H1 (cell line): ENCODE results near the gene LRRC3B. TPM values are rescaled to one million over a fixed set of nuclear protein-coding genes. Genes with fewer than 3 reads are reported as not detected.
"Not testable (repeated sequence)": the region's sequence is repeated elsewhere in the genome, so short reads cannot be mapped to it uniquely, and the experiment has no call there.

Experiments used
- CTCF ChIA-PET: fragments of 300-600 bp; sonication (Branson Sonifier 250); formaldehyde crosslinking; loops from one replicate; lab custom pipeline; 2021; ENCODE audit not compliant: partially characterized antibody; lab: Charles Lee
- POLR2A ChIA-PET: fragments of 300-600 bp; sonication (Branson Sonifier 250); formaldehyde crosslinking; loops from one replicate; lab custom pipeline; 2021; ENCODE audit warnings: inconsistent platforms; ENCODE audit not compliant: partially characterized antibody; lab: Charles Lee
- DNase-seq, 2 experiments: peaks; one replicate each; pipeline versions ENCODE4 v3.0.0 to v3.0.0-alpha.2; 2010 to 2022; ENCODE audit warnings: low spot score in 2 of 2, low read depth in 1 of 2, mixed read lengths in 1 of 2
- FAIRE-seq: peaks from 2 replicates; lab custom pipeline; 2011; peaks lifted over from hg19 to GRCh38; lab: Jason Lieb, UNC
- H2AFZ ChIP-seq: 2 replicates; pipeline ENCODE4 v1.8.1; 2012; ENCODE audit warnings: low read length, inconsistent platforms
- H2AK5ac ChIP-seq: 2 replicates; pipeline ENCODE4 v1.6.1; 2013; ENCODE audit warnings: low read depth, low read length
- H2BK120ac ChIP-seq: replicated peaks from 2 replicates; pipeline ENCODE3; 2013; ENCODE audit warnings: low read depth, low read length, inconsistent platforms
- H2BK12ac ChIP-seq: 2 replicates; pipeline ENCODE4 v1.6.1; 2013; ENCODE audit warnings: low read depth, low read length
- H2BK15ac ChIP-seq: 2 replicates; pipeline ENCODE4 v1.6.1; 2013; ENCODE audit warnings: low read length
- H2BK20ac ChIP-seq: 2 replicates; pipeline ENCODE4 v1.6.1; 2013; ENCODE audit warnings: low read length
- H2BK5ac ChIP-seq: 2 replicates; pipeline ENCODE4 v1.6.1; 2013; ENCODE audit warnings: low read depth, low read length
- H3K14ac ChIP-seq: 2 replicates; pipeline ENCODE4 v1.6.1; 2013; ENCODE audit warnings: inconsistent platforms; ENCODE audit not compliant: insufficient read length
- H3K18ac ChIP-seq: 2 replicates; pipeline ENCODE4 v1.6.1; 2013; ENCODE audit warnings: low read length; ENCODE audit errors: extremely low read depth
- H3K23ac ChIP-seq: 2 replicates; pipeline ENCODE4 v1.6.1; 2013; ENCODE audit warnings: inconsistent platforms; ENCODE audit not compliant: insufficient read length
- H3K23me2 ChIP-seq: 2 replicates; pipeline ENCODE4 v1.6.1; 2013; ENCODE audit warnings: low read depth, low read length
- H3K27ac ChIP-seq: 2 replicates; pipeline ENCODE4 v1.6.1; 2011; ENCODE audit warnings: low read depth, low read length, inconsistent platforms
- H3K27me3 ChIP-seq, 4 experiments: replicated peaks in 1 of 4; 1 replicate in 1 of 4; 2 replicates in 3 of 4; pipeline versions ENCODE4 v1.6.1 to v1.8.1; 2011 to 2013; ENCODE audit warnings: low read length in 3 of 4, mild to moderate bottlenecking in 3 of 4, inconsistent platforms in 2 of 4, mixed read lengths in 2 of 4, moderate library complexity in 1 of 4; ENCODE audit not compliant: control insufficient read depth in 3 of 4, insufficient read depth in 3 of 4; ENCODE audit errors: extremely low read depth in 1 of 4
- H3K36me3 ChIP-seq, 4 experiments: 2 replicates each; pipeline versions ENCODE4 v1.6.1 to v1.8.1; 2011 to 2013; ENCODE audit warnings: mild to moderate bottlenecking in 4 of 4, low read length in 3 of 4, moderate library complexity in 2 of 4, control low read depth in 1 of 4, inconsistent platforms in 1 of 4; ENCODE audit not compliant: insufficient read depth in 4 of 4, control insufficient read depth in 2 of 4
- H3K4ac ChIP-seq: replicated peaks from 2 replicates; pipeline ENCODE3; 2013; ENCODE audit warnings: low read length, low read depth, mixed read lengths, inconsistent platforms; ENCODE audit not compliant: insufficient read length
- H3K4me1 ChIP-seq, 4 experiments: replicated peaks in 1 of 4; 1 replicate in 1 of 4; 2 replicates in 3 of 4; pipeline versions ENCODE4 v1.6.1 to v1.8.1; 2011 to 2013; ENCODE audit warnings: low read length in 3 of 4, inconsistent platforms in 2 of 4, mixed read lengths in 1 of 4; ENCODE audit not compliant: insufficient read depth in 4 of 4, control insufficient read depth in 3 of 4
- H3K4me2 ChIP-seq, 2 experiments: 2 replicates each; pipeline versions ENCODE4 v1.6.1 to v1.8.1; 2011 to 2013; ENCODE audit warnings: low read depth in 2 of 2, low read length in 2 of 2, control low read depth in 1 of 2, inconsistent platforms in 1 of 2, mild to moderate bottlenecking in 1 of 2; ENCODE audit not compliant: insufficient read depth in 1 of 2
- H3K4me3 ChIP-seq, 4 experiments: fragments of 200-600, 300-600 bp in 1 of 4; sonication (generic), shearing (Covaris generic), sonication (Bioruptor Twin) in 1 of 4; 2 replicates each; pipeline versions ENCODE4 v1.5.1 to v1.8.1; 2011 to 2016; ENCODE audit warnings: low read length in 4 of 4, low read depth in 3 of 4, control low read depth in 2 of 4, inconsistent platforms in 2 of 4, mild to moderate bottlenecking in 2 of 4, mixed read lengths in 1 of 4, moderate library complexity in 1 of 4; ENCODE audit not compliant: insufficient read depth in 2 of 4; ENCODE audit errors: extremely low read depth in 1 of 4
- H3K56ac ChIP-seq: replicated peaks from 2 replicates; pipeline ENCODE3; 2013; ENCODE audit warnings: low read depth, mild to moderate bottlenecking, mixed read lengths, low read length, inconsistent platforms; ENCODE audit not compliant: insufficient read length
- H3K79me1 ChIP-seq: 2 replicates; pipeline ENCODE4 v1.6.1; 2013; ENCODE audit warnings: low read depth, low read length, control low read depth
- H3K79me2 ChIP-seq, 2 experiments: 2 replicates each; pipeline versions ENCODE4 v1.6.1 to v1.8.1; 2012 to 2013; ENCODE audit warnings: low read length in 2 of 2, mild to moderate bottlenecking in 2 of 2, inconsistent platforms in 1 of 2; ENCODE audit not compliant: insufficient read depth in 2 of 2, control insufficient read depth in 1 of 2
- H3K9ac ChIP-seq, 4 experiments: replicated peaks in 1 of 4; 1 replicate in 1 of 4; 2 replicates in 3 of 4; pipeline versions ENCODE4 v1.6.1 to v1.8.1; 2011 to 2013; ENCODE audit warnings: low read depth in 3 of 4, low read length in 3 of 4, control low read depth in 2 of 4, mild to moderate bottlenecking in 2 of 4, moderate library complexity in 2 of 4, inconsistent platforms in 1 of 4; ENCODE audit errors: extremely low read depth in 1 of 4
- H3K9me3 ChIP-seq, 2 experiments: 2 replicates each; pipeline versions ENCODE4 v1.6.1 to v1.8.1; 2012 to 2013; ENCODE audit warnings: mild to moderate bottlenecking in 2 of 2, moderate library complexity in 2 of 2, control low read depth in 1 of 2, inconsistent platforms in 1 of 2, low read depth in 1 of 2, low read length in 1 of 2, mixed read lengths in 1 of 2; ENCODE audit not compliant: insufficient read depth in 2 of 2
- H4K20me1 ChIP-seq, 2 experiments: replicated peaks in 1 of 2; 2 replicates each; pipeline versions ENCODE3 to v1.8.1; 2011 to 2013; ENCODE audit warnings: inconsistent platforms in 2 of 2, low read length in 2 of 2, mild to moderate bottlenecking in 1 of 2; ENCODE audit not compliant: insufficient read depth in 2 of 2, control insufficient read depth in 1 of 2
- H4K5ac ChIP-seq: 2 replicates; pipeline ENCODE4 v1.6.1; 2013; ENCODE audit warnings: low read length, low read depth, mixed read lengths, inconsistent platforms; ENCODE audit not compliant: insufficient read length
- H4K8ac ChIP-seq: 2 replicates; pipeline ENCODE4 v1.8.0; 2013; ENCODE audit warnings: mild to moderate bottlenecking, moderate library complexity, low read length, inconsistent platforms; ENCODE audit not compliant: insufficient read depth; ENCODE audit errors: extremely low read depth
- H4K91ac ChIP-seq: replicated peaks from 2 replicates; pipeline ENCODE3; 2013; ENCODE audit warnings: low read length, mixed read lengths, inconsistent platforms; ENCODE audit not compliant: insufficient read length
- WGBS, 2 experiments: shearing (Covaris generic) in 1 of 2; methylation state at CpG; one replicate each; pipeline versions ENCODE4 v1.1.6 to v1.1.7; 2013 to 2015; ENCODE audit warnings: low lambda C conversion rate in 2 of 2, mixed read lengths in 2 of 2, inconsistent platforms in 1 of 2, low coverage in 1 of 2, missing lambda C conversion rate in 1 of 2; ENCODE audit not compliant: insufficient replicate concordance in 2 of 2, insufficient coverage in 1 of 2, insufficient read length in 1 of 2; ENCODE audit errors: extremely low coverage in 1 of 2, missing lambda C conversion rate in 1 of 2; 5-methylcytosine and 5-hydroxymethylcytosine counted together
- polyA plus RNA-seq, 7 experiments: library from polyadenylated mRNA; depleted of rRNA in 3 of 7; stranded (reverse) in 5 of 7; unstranded in 2 of 7; fragments of >200 nt in 5 of 7; fragments of 200-250 nt in 2 of 7; gene quantifications; 1 replicate in 5 of 7; 2 replicates in 1 of 7; 4 replicates in 1 of 7; pipeline versions ENCODE4 v1.2.1 to v1.2.3, GENCODE V29; 2011 to 2013; ENCODE audit warnings: missing spikeins in 2 of 7, mixed read lengths in 2 of 7
- total RNA-seq: library from RNA; stranded (reverse); fragmentation: NEBNext Ultra II Directional; extraction: Animal tissue kit (Norgen Biotek cat#: 25700); gene quantifications from 2 replicates; pipeline ENCODE4 v1.2.1, GENCODE V29; 2021

LRRC3B gene
- total and polyA plus RNA-seq, 2 of the 8 experiments (the other 6 are each of a cell fraction or from before 2014, with no cell fraction given): 1.6 to 3.1 TPM

DNA sequence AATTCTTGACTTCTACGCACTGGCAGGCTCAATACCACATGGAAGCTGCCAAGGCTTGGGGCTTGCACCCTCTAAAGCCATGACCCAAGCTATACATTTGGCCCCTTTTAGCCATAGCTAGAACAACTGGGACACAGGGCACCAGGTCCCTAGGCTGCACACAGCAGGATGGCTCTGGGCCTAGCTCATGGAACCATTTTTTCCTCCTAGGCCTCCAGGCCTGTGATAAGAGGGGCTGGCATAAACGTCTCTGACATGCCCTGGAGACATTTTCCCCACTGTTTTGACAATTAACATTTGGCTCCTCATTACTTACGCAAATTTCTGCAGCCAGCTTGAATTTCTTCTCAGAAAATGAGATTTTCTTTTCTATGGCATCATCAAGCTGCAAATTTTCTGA is 18.8 kb upstream of the LRRC3B start:
- 53% methylated on average over 3 of the region's 3 CpGs; no CpG with 5 or more reads in 1 of the 2 experiments for WGBS, 2 experiments
- H3K79me1 ChIP-seq, H3K36me3 ChIP-seq, H3K4me2 ChIP-seq, CTCF ChIA-PET, H3K23me2 ChIP-seq, H4K5ac ChIP-seq, H3K27ac ChIP-seq, H4K20me1 ChIP-seq, H3K18ac ChIP-seq, H2AFZ ChIP-seq, DNase-seq, H2BK15ac ChIP-seq, H4K91ac ChIP-seq, H3K14ac ChIP-seq, H3K79me2 ChIP-seq, H3K4me1 ChIP-seq, H2BK5ac ChIP-seq, H3K4ac ChIP-seq, H4K8ac ChIP-seq, H2BK20ac ChIP-seq, H2BK12ac ChIP-seq, H3K56ac ChIP-seq, POLR2A ChIA-PET, H2AK5ac ChIP-seq, H3K4me3 ChIP-seq, FAIRE-seq, H3K9ac ChIP-seq, H2BK120ac ChIP-seq, H3K27me3 ChIP-seq, H3K23ac ChIP-seq: not testable (repeated sequence)
- peaks cover 12 to 20% of the 10 kb centered on the region in 2 experiments for H3K9me3 ChIP-seq
